Measurements from ENCODE around the gene TRPC6.

GRCh38 chr11:101582989-101583250 lies 887 bp downstream of the TRPC6 start:
- no peak for TF ChIP-seq CTCF (IDR thresholded peaks at IDR 0.05 in 4 of 5, conservative IDR thresholded peaks at IDR 0.05 in 1 of 5)
- TF ChIP-seq POLR2A (IDR thresholded peaks at IDR 0.05), result no peak
